CD4-positive, alpha-beta T cell (primary cell): Measurements from ENCODE around the gene LITAFD. TPM values are rescaled to one million over a fixed set of nuclear protein-coding genes. Genes with fewer than 3 reads are reported as not detected.

Experiments used
- ATAC-seq: fragments of 200-7000 bp; cut with Tn5 transposase; one replicate; pipeline ENCODE4 v1.10.0; 2022; ENCODE audit warnings: mild to moderate bottlenecking; ENCODE audit not compliant: poor library complexity
- CTCF ChIA-PET: fragments of 350-600 bp; sonication (Branson Sonifier 250); formaldehyde crosslinking; loops from one replicate; lab custom pipeline; 2021; ENCODE audit warnings: antibody characterized with exemption, inconsistent platforms; lab: Charles Lee
- POLR2A ChIA-PET: fragments of 350-600 bp; sonication (Branson Sonifier 250); formaldehyde crosslinking; loops from one replicate; lab custom pipeline; 2021; ENCODE audit warnings: antibody characterized with exemption, inconsistent platforms; lab: Charles Lee
- DNase-seq, 14 experiments: peaks; one replicate each; pipeline ENCODE4 v3.0.0-alpha.2; 2013 to 2020; ENCODE audit warnings: mixed read lengths in 2 of 14
- H3K27ac ChIP-seq, 2 donors: one replicate each; pipeline versions ENCODE4 v1.5.1 to v1.7.0; 2013; ENCODE audit warnings: low read length in 2 of 2, low read depth in 1 of 2, mild to moderate bottlenecking in 1 of 2
- H3K27me3 ChIP-seq, 2 experiments: 1 replicate in 1 of 2; 2 replicates in 1 of 2; pipeline versions ENCODE4 v1.6.1 to v1.7.0; 2013; ENCODE audit warnings: low read length in 2 of 2, control low read depth in 1 of 2, mild to moderate bottlenecking in 1 of 2, moderate library complexity in 1 of 2; ENCODE audit not compliant: insufficient read depth in 2 of 2, control insufficient read depth in 1 of 2
- H3K36me3 ChIP-seq: one replicate; pipeline ENCODE4 v1.6.1; 2013; ENCODE audit warnings: low read length, control low read depth; ENCODE audit not compliant: insufficient read depth
- H3K4me1 ChIP-seq: one replicate; pipeline ENCODE4 v1.6.1; 2013; ENCODE audit warnings: low read length, control low read depth; ENCODE audit not compliant: insufficient read depth
- H3K4me3 ChIP-seq: one replicate; pipeline ENCODE4 v1.5.1; 2013; ENCODE audit warnings: mild to moderate bottlenecking, low read length, moderate library complexity
- H3K9me3 ChIP-seq, 2 experiments: 1 replicate in 1 of 2; 2 replicates in 1 of 2; pipeline versions ENCODE4 v1.6.1 to v1.7.0; 2013; ENCODE audit warnings: low read length in 2 of 2, mild to moderate bottlenecking in 2 of 2, control low read depth in 1 of 2, moderate library complexity in 1 of 2; ENCODE audit not compliant: control insufficient read depth in 1 of 2, insufficient read depth in 1 of 2
- H3K27ac Mint-ChIP-seq: one replicate; pipeline ENCODE4 v1.8.0; 2020; ENCODE audit warnings: mixed read lengths
- H3K27me3 Mint-ChIP-seq: one replicate; pipeline ENCODE4 v1.8.0; 2021; ENCODE audit warnings: mixed read lengths
- H3K36me3 Mint-ChIP-seq: one replicate; pipeline ENCODE4 v1.8.0; 2021; ENCODE audit warnings: low read depth, mixed read lengths
- H3K4me1 Mint-ChIP-seq: one replicate; pipeline ENCODE4 v1.8.0; 2021; ENCODE audit warnings: low read depth, mixed read lengths
- H3K4me3 Mint-ChIP-seq: one replicate; pipeline ENCODE4 v1.8.0; 2020; ENCODE audit warnings: mild to moderate bottlenecking, mixed read lengths
- H3K9me3 Mint-ChIP-seq: one replicate; pipeline ENCODE4 v1.8.0; 2020; ENCODE audit warnings: mixed read lengths
- CTCF ChIP-seq: fragments of 200-600 bp; IDR thresholded peaks from one replicate; pipeline ENCODE4 v1.8.0; 2022; ENCODE audit warnings: antibody characterized with exemption, mild to moderate bottlenecking
- intact Hi-C, 2 experiments: fragments of 100-400 bp; cut with DNase I in 1 of 2; cut with micrococcal nuclease in 1 of 2; formaldehyde crosslinking; loops; one replicate each; pipeline versions ENCODE4 v1.15.1 to v1.9.0; 2023 to 2025; cut with DNase I, micrococcal nuclease
- total RNA-seq, 174 experiments: library from RNA in 2 of 174; stranded (reverse) in 2 of 174; gene quantifications; one replicate each; pipeline ENCODE4 v1.2.3 and lab custom pipeline; 2021 to 2026

The LITAFD gene
- total RNA-seq, 2 experiments from 2014 or later, result 0.60 TPM; not detected in 1

- Mint-ChIP-seq H3K4me1 (peaks cover 10% of the 10 kb centered on the region), H3K4me3 (no peak overlapping the region), H3K9me3 (no peaks in the 10 kb centered on the region), H3K36me3 (peaks cover 97% of the 10 kb centered on the region), H3K27ac (no peak overlapping the region), H3K27me3 (no peaks in the 10 kb centered on the region)
- no peaks in the 10 kb centered on the region for H3K27me3 ChIP-seq
- intact Hi-C loops, result loop anchor here in 1 of 2 experiments (10.0 kb wide), 1 partner anchor 231 kb away; no protein-coding TSS in a partner anchor
- H3K9me3 ChIP-seq, result no peaks in the 10 kb centered on the region
- no peak overlapping the region for H3K4me3 ChIP-seq
- H3K4me1 ChIP-seq, result peaks cover 4% of the 10 kb centered on the region
- DNase-seq (no peak), ATAC-seq (no peak)
- no peak for TF ChIP-seq CTCF
- CTCF ChIA-PET, result interaction anchor here (0.8 kb wide), 1 partner anchor 105 kb away, joined by 3 read pairs; no protein-coding TSS in a partner anchor
- peaks cover 99% of the 10 kb centered on the region for H3K36me3 ChIP-seq
- H3K27ac ChIP-seq, result no peak overlapping the region
- POLR2A ChIA-PET, result no interaction called here
Measured at GRCh38 chr16:8904018-8904430, 21.9 kb downstream of the LITAFD start.

DNA sequence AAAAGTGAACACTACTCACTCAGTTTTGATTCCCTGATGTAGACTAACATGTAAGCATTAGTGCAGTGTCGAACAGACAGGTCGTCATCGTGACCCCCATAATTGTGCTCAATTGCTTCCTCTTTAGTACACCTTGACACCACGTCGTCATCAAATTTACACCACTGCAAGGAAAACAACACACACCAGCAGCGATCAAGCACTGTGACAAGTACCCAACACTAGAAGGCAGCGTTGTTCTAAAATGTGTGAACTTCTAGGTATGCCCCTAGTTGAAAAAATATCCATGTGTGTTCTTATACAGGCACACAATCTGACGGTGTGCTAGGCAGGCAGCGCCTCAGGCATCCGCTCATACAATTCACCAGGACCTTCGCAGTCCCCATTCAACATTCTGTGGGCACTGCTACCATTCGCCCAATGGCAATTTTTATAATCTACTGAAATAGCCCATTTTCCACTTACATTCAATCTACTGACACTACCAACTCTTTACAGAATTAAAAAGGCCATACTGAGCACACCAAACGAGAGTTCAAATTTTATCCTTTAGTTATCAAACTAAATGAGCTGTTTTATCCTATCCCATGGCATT, 23.1 kb downstream of the LITAFD start:
- ATAC-seq, result peak; percentile 51
- peak overlapping the region; percentile 3 for H3K27ac Mint-ChIP-seq
- DNase-seq, result peak in 3 of 14 experiments; percentile 37 to 45 (median 38)
- ChIA-PET POLR2A (no interaction called here), CTCF (no interaction called here)
- peaks cover 13% of the 10 kb centered on the region for H3K4me1 Mint-ChIP-seq
- H3K4me3 ChIP-seq, result no peak overlapping the region
- intact Hi-C loops, result loop anchor here (1.0 to 10.0 kb wide), 6 partner anchors 27 to 232 kb away; no protein-coding TSS in a partner anchor
- no peaks in the 10 kb centered on the region for H3K9me3 Mint-ChIP-seq
- peaks cover 99% of the 10 kb centered on the region for H3K36me3 ChIP-seq
- TF ChIP-seq CTCF, result peak; percentile 18
- H3K27me3 ChIP-seq, result no peaks in the 10 kb centered on the region
- H3K36me3 Mint-ChIP-seq, result peaks cover 96% of the 10 kb centered on the region
- no peak overlapping the region for H3K4me3 Mint-ChIP-seq
- H3K27ac ChIP-seq, result no peak overlapping the region
- H3K9me3 ChIP-seq, result no peaks in the 10 kb centered on the region
- no peaks in the 10 kb centered on the region for H3K27me3 Mint-ChIP-seq
- peaks cover 11% of the 10 kb centered on the region for H3K4me1 ChIP-seq

DNA sequence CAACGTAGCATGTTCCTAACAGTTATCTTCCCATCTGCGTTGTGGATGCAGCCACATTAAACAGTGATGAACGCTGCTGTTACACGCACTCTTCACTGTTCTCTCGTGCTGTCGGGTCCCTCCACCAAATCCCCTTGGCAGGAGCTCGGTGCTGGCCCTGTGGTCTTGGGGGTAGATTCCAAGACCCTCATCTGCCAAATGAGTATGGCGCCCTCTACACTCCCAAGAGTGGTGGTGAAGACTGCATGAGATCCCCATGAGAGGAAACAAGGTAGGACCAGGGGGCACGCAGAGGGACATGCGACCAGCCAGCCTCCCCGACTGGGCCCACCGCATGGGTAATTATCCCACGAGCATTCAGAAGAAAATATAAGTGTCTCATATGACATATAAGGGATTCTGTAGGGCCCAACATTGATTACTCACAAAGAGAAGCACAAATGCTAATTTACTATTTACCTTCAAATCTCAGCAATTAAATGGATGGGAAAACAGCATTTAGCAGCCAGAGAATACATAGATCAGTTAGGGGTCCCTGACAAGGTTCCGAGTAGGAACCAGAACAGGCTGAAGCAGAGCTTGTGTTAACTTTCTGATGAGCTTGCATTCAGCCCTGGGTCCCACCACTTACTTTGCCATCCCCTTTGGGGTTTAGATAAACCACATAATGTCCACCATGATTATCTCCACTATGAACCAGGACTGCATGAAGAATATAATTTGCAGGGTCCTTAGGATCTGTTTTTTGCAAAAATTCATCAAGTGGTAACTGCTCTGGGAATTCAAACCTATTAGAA, 23.8 kb downstream of the LITAFD start:
- H3K36me3 ChIP-seq, result peaks cover 99% of the 10 kb centered on the region
- no peak overlapping the region for H3K27ac ChIP-seq
- ATAC-seq (no peak), DNase-seq (no peak)
- H3K27me3 ChIP-seq, result no peaks in the 10 kb centered on the region
- peaks cover 20% of the 10 kb centered on the region for H3K4me1 Mint-ChIP-seq
- H3K4me1 ChIP-seq, result peaks cover 11% of the 10 kb centered on the region
- H3K9me3 ChIP-seq, result no peaks in the 10 kb centered on the region
- ChIA-PET CTCF (no interaction called here), POLR2A (no interaction called here)
- no peaks in the 10 kb centered on the region for H3K9me3 Mint-ChIP-seq
- no peak for TF ChIP-seq CTCF
- intact Hi-C loops, result loop anchor here (1.0 to 10.0 kb wide), 6 partner anchors 26 to 231 kb away; no protein-coding TSS in a partner anchor
- H3K27ac Mint-ChIP-seq, result peak overlapping the region; percentile 37
- H3K36me3 Mint-ChIP-seq, result peaks cover 96% of the 10 kb centered on the region
- H3K4me3 Mint-ChIP-seq, result no peak overlapping the region
- H3K4me3 ChIP-seq, result no peak overlapping the region
- no peaks in the 10 kb centered on the region for H3K27me3 Mint-ChIP-seq
